ENCODE data around the gene AKNA.

Gene AKNA

GRCh38 chr9:114432323-114433067, 44.7 kb upstream of the AKNA start:
- ChIA-PET CTCF (interaction anchor here (0.6 to 16.7 kb wide), 5 partner anchors 9 to 225 kb away, joined by 4 to 367 read pairs (median 5); partner anchors contain the start of gene TEX53), POLR2A (no interaction called here)
- TF ChIP-seq CTCF (IDR thresholded peaks at IDR 0.05; ENCODE audit: insufficient read depth, low read length, missing control alignments), result no peak
- H3K4me3 ChIP-seq (ENCODE audit: low read depth, low read length), result no peak overlapping the region
- DNase-seq (ENCODE audit: low read depth, low spot score), result no peak

GRCh38 chr9:114431770-114432169, 44.0 kb upstream of the AKNA start:
- no peak for TF ChIP-seq CTCF (IDR thresholded peaks at IDR 0.05; ENCODE audit: insufficient read depth, low read length, missing control alignments)
- H3K4me3 ChIP-seq (ENCODE audit: low read depth, low read length), result no peak overlapping the region
- no peak for DNase-seq (ENCODE audit: low read depth, low spot score)
- POLR2A ChIA-PET, result no interaction called here
- CTCF ChIA-PET, result interaction anchor here (1.0 to 16.7 kb wide), 5 partner anchors 25 to 226 kb away, joined by 3 to 367 read pairs (median 4); partner anchors contain the start of gene TEX53

GRCh38 chr9:114431003-114431402, 43.2 kb upstream of the AKNA start:
- DNase-seq (ENCODE audit: low read depth, low spot score), result no peak
- CTCF ChIA-PET, result interaction anchor here (1.0 to 16.7 kb wide), 4 partner anchors 57 to 226 kb away, joined by 3 to 367 read pairs (median 4); partner anchors contain the start of gene TEX53
- no peak overlapping the region for H3K4me3 ChIP-seq (ENCODE audit: low read depth, low read length)
- no peak for TF ChIP-seq CTCF (IDR thresholded peaks at IDR 0.05; ENCODE audit: insufficient read depth, low read length, missing control alignments)
- POLR2A ChIA-PET, result no interaction called here

DNA sequence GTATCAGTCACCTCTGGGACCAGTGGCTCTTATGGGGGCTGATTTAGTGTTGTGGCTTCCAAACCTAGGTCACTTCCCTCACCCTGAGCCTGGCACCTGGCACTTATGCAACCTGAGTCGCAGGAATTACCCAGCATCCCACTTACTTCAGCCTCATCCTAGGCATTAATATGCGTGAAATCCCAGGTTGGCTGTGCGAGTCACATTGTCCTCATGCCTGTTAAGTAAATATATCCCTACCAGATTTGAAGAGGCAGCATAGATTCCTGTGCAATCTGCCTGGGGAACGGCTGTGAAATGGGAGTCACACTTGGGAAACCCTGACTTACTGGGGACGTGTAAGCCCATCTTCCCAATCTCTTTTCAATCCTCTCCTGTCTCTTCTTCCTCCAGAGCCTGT, 42.7 kb upstream of the AKNA start:
- ChIA-PET CTCF (interaction anchor here (16.7 kb wide), 1 partner anchor 227 kb away, joined by 367 read pairs; the partner anchor contains the start of gene TEX53), POLR2A (no interaction called here)
- no peak overlapping the region for H3K4me3 ChIP-seq (ENCODE audit: low read depth, low read length)
- TF ChIP-seq CTCF (IDR thresholded peaks at IDR 0.05; ENCODE audit: insufficient read depth, low read length, missing control alignments), result no peak
- DNase-seq (ENCODE audit: low read depth, low spot score), result no peak

- TF ChIP-seq CTCF (IDR thresholded peaks at IDR 0.05; ENCODE audit: insufficient read depth, low read length, missing control alignments), result no peak
- DNase-seq (ENCODE audit: low read depth, low spot score), result no peak
- no peak overlapping the region for H3K4me3 ChIP-seq (ENCODE audit: low read depth, low read length)
- ChIA-PET POLR2A (no interaction called here), CTCF (interaction anchor here (1.1 to 16.7 kb wide), 4 partner anchors 11 to 228 kb away, joined by 3 to 367 read pairs (median 15); partner anchors contain the start of gene TEX53)
Observed at GRCh38 chr9:114429488-114429887, 41.7 kb upstream of the AKNA start.

DNA sequence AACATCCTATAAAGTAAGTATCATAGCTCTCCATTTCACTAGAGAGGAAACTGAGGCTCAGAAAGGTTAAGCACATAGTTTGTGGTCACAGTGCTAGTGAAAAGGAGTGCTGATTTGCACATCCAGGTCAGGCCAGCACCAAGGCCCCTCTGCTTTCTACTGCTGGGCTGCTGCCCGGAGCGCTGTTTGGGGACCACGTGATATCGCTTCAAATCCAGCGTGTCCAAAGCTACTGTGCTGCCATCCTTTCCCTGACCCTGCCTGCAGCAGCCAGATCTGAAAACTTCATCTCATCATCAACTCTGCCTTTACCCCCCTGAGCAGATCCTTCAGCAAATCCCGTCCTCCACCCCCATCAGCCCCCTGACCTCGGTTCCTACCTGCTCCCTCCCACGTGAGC, 40.7 kb upstream of the AKNA start:
- CTCF ChIA-PET, result interaction anchor here (1.4 to 16.7 kb wide), 4 partner anchors 10 to 229 kb away, joined by 4 to 367 read pairs (median 16); partner anchors contain the start of gene TEX53
- POLR2A ChIA-PET, result no interaction called here
- TF ChIP-seq CTCF (IDR thresholded peaks at IDR 0.05; ENCODE audit: insufficient read depth, low read length, missing control alignments), result no peak
- no peak for DNase-seq (ENCODE audit: low read depth, low spot score)
- H3K4me3 ChIP-seq (ENCODE audit: low read depth, low read length), result no peak overlapping the region

Measured in AG04449 (cell line).